ENCODE measurements around the gene KBTBD4. TPM values are rescaled to one million over a fixed set of nuclear protein-coding genes. Genes with fewer than 3 reads are reported as not detected.

Gene KBTBD4
- total and polyA plus RNA-seq, 2 donors (not counting 1 experiment from before 2014, with no cell fraction given) = 8.6 to 20.3 TPM

DNA sequence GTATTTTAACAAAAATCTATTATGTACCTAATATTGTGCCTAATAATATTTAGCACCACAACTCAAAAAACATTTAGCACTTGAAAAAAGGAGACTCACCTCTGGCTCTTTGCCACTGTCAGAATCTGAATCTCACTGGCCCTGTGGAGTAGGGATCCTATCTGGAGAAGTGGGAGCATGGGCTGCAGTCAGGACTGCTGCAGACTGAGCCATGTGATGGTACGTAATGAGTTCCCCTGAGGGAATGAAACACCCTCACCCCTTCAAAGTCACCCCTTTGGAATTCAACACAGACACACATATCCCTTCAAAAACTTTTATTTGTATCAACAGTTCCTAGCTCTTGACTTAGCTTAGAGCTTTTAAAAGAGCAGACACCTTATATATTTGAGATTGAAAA lies 6.9 kb downstream of the KBTBD4 start:
- WGBS (ENCODE audit: insufficient coverage) = 100% methylated on average over 1 of the region's 1 CpG
- H3K9ac ChIP-seq (ENCODE audit: low read length) = no peak overlapping the region
- no peaks in the 10 kb centered on the region for H3K4me1 ChIP-seq (ENCODE audit: control insufficient read depth in 2 of 2, insufficient read depth in 2 of 2, low read length in 2 of 2)
- Mint-ChIP-seq H3K4me1 (peaks cover 5% of the 10 kb centered on the region), H3K27me3 (no peaks in the 10 kb centered on the region), H3K4me3 (no peak overlapping the region), H3K9me3 (ENCODE audit: insufficient read depth) (no peaks in the 10 kb centered on the region), H3K27ac (no peak overlapping the region)
- no peak overlapping the region for H3K4me2 ChIP-seq (replicated peaks; ENCODE audit: low read depth, low read length, poor library complexity, severe bottlenecking)
- H2AFZ ChIP-seq (ENCODE audit: insufficient read depth, low read depth, low read length, poor library complexity, severe bottlenecking) = no peak overlapping the region
- no peaks in the 10 kb centered on the region for H4K20me1 ChIP-seq (ENCODE audit: control insufficient read depth, insufficient read depth, low read length, poor library complexity, severe bottlenecking)
- H3K36me3 ChIP-seq (replicated peaks in 1 of 2; ENCODE audit: control extremely low read depth in 1 of 2, control insufficient read depth in 1 of 2, extremely low read depth in 1 of 2, insufficient read depth in 2 of 2, low read length in 1 of 2) = peaks cover 0 to 55% of the 10 kb centered on the region in 2 experiments
- TF ChIP-seq CTCF (IDR thresholded peaks at IDR 0.05) = no peak
- no peak for TF ChIP-seq EZH2 (IDR thresholded peaks at IDR 0.05; ENCODE audit: borderline replicate concordance, insufficient read depth, low read depth, low read length, poor library complexity, severe bottlenecking)
- DNase-seq (no peak), ATAC-seq (ENCODE audit: low read depth) (no peak)
- H3K27me3 ChIP-seq (replicated peaks in 1 of 4; ENCODE audit: control extremely low read depth in 1 of 4, control insufficient read depth in 3 of 4, insufficient read depth in 4 of 4, low read length in 3 of 4) = no peaks in the 10 kb centered on the region
- intact Hi-C loops (cut with micrococcal nuclease) = no loop called here
- H3K79me2 ChIP-seq (ENCODE audit: control insufficient read depth, insufficient read depth, low read length) = peaks cover 52% of the 10 kb centered on the region
- ChIA-PET POLR2A (no interaction called here), CTCF (no interaction called here)
- H3K27ac ChIP-seq (ENCODE audit: low read length in 2 of 2) = no peak overlapping the region
- no peaks in the 10 kb centered on the region for H3K9me3 ChIP-seq (ENCODE audit: control extremely low read depth in 1 of 3, control insufficient read depth in 2 of 3, insufficient read depth in 1 of 3, low read length in 2 of 3)
- no peak overlapping the region for H3K4me3 ChIP-seq (ENCODE audit: control extremely low read depth in 1 of 5, extremely low read depth in 1 of 5, insufficient read depth in 1 of 5, low read depth in 2 of 5, low read length in 4 of 5)

GRCh38 chr11:47571357-47571729 lies 7.4 kb downstream of the KBTBD4 start:
- Histone ChIP-seq H3K79me2 (ENCODE audit: control insufficient read depth, insufficient read depth, low read length) (peaks cover 55% of the 10 kb centered on the region), H4K20me1 (ENCODE audit: control insufficient read depth, insufficient read depth, low read length, poor library complexity, severe bottlenecking) (no peaks in the 10 kb centered on the region), H3K27me3 (replicated peaks in 1 of 4; ENCODE audit: control extremely low read depth in 1 of 4, control insufficient read depth in 3 of 4, insufficient read depth in 4 of 4, low read length in 3 of 4) (no peaks in the 10 kb centered on the region), H2AFZ (ENCODE audit: insufficient read depth, low read depth, low read length, poor library complexity, severe bottlenecking) (no peak overlapping the region), H3K4me3 (ENCODE audit: control extremely low read depth in 1 of 5, extremely low read depth in 1 of 5, insufficient read depth in 1 of 5, low read depth in 2 of 5, low read length in 4 of 5) (no peak overlapping the region), H3K4me1 (ENCODE audit: control insufficient read depth in 2 of 2, insufficient read depth in 2 of 2, low read length in 2 of 2) (peaks cover 3 to 4% of the 10 kb centered on the region in 2 donors), H3K36me3 (replicated peaks in 1 of 2; ENCODE audit: control extremely low read depth in 1 of 2, control insufficient read depth in 1 of 2, extremely low read depth in 1 of 2, insufficient read depth in 2 of 2, low read length in 1 of 2) (peaks cover 0 to 54% of the 10 kb centered on the region in 2 experiments), H3K27ac (ENCODE audit: low read length in 2 of 2) (no peak overlapping the region), H3K9ac (ENCODE audit: low read length) (no peak overlapping the region), H3K9me3 (ENCODE audit: control extremely low read depth in 1 of 3, control insufficient read depth in 2 of 3, insufficient read depth in 1 of 3, low read length in 2 of 3) (no peaks in the 10 kb centered on the region), H3K4me2 (replicated peaks; ENCODE audit: low read depth, low read length, poor library complexity, severe bottlenecking) (no peak overlapping the region)
- H3K4me3 Mint-ChIP-seq = no peak overlapping the region
- DNase-seq = no peak
- no peaks in the 10 kb centered on the region for H3K9me3 Mint-ChIP-seq (ENCODE audit: insufficient read depth)
- ChIA-PET POLR2A (no interaction called here), CTCF (no interaction called here)
- H3K4me1 Mint-ChIP-seq = peaks cover 10% of the 10 kb centered on the region
- no peak overlapping the region for H3K27ac Mint-ChIP-seq
- no peak for TF ChIP-seq CTCF (IDR thresholded peaks at IDR 0.05)
- TF ChIP-seq EZH2 (IDR thresholded peaks at IDR 0.05; ENCODE audit: borderline replicate concordance, insufficient read depth, low read depth, low read length, poor library complexity, severe bottlenecking) = no peak
- ATAC-seq (ENCODE audit: low read depth) = no peak
- H3K27me3 Mint-ChIP-seq = no peaks in the 10 kb centered on the region
- intact Hi-C loops (cut with micrococcal nuclease) = no loop called here
- 100% methylated on average over 4 of the region's 4 CpGs for WGBS (ENCODE audit: insufficient coverage)

Data from B cell (primary cell).